K562 (cell line): ENCODE data around the gene PLEKHM3. TPM values are rescaled to one million over a fixed set of nuclear protein-coding genes. Genes with fewer than 3 reads are reported as not detected.

Source experiments
- EWSR1 ChIP-seq: fragments of 450-650 bp; IDR thresholded peaks from 2 replicates; pipeline ENCODE4 v1.6.1; 2018; ENCODE audit warnings: borderline replicate concordance, mild to moderate bottlenecking, low read depth, moderate library complexity; ENCODE audit not compliant: partially characterized antibody
- HNRNPK ChIP-seq: fragments of 200-400 bp; formaldehyde crosslinking; IDR thresholded peaks from one replicate; pipeline ENCODE4 v1.6.1; 2018; ENCODE audit warnings: mild to moderate bottlenecking, low read depth, low read length; ENCODE audit not compliant: poor library complexity, severe bottlenecking
- HOMEZ ChIP-seq: fragments of 250-450 bp; sonication (Bioruptor Pico); IDR thresholded peaks from 2 replicates; pipeline ENCODE4 v1.4.0; 2020; ENCODE audit warnings: mild to moderate bottlenecking, moderate library complexity
- KAT8 ChIP-seq: fragments of 450-650 bp; IDR thresholded peaks from 2 replicates; pipeline ENCODE4 v1.6.1; 2016; ENCODE audit warnings: low read depth, mild to moderate bottlenecking
- KHSRP ChIP-seq: fragments of 450-650 bp; IDR thresholded peaks from 2 replicates; pipeline ENCODE4 v1.6.1; 2017
- MYC ChIP-seq, 2 experiments: fragments of 250-450 bp in 1 of 2; sonication (Bioruptor Pico) in 1 of 2; IDR thresholded peaks; 2 replicates each; pipeline versions ENCODE4 v1.5.1 to v1.6.1; 2012 to 2021; ENCODE audit warnings: low read depth in 2 of 2, borderline replicate concordance in 1 of 2, improper control_type of control experiment in 1 of 2, low read length in 1 of 2, mild to moderate bottlenecking in 1 of 2, moderate library complexity in 1 of 2
- NFATC3 ChIP-seq: fragments of 450-650 bp; IDR thresholded peaks from 2 replicates; pipeline ENCODE4 v1.6.1; 2017; ENCODE audit warnings: mild to moderate bottlenecking
- PRDM10 ChIP-seq: fragments of 450-650 bp; IDR thresholded peaks from 2 replicates; pipeline ENCODE4 v1.6.1; 2018; ENCODE audit not compliant: partially characterized antibody
- SIN3B ChIP-seq: fragments of 450-650 bp; IDR thresholded peaks from 2 replicates; pipeline ENCODE4 v1.6.1; 2017; ENCODE audit warnings: low read depth, mild to moderate bottlenecking, moderate library complexity
- STAT5B ChIP-seq: fragments of 250-450 bp; sonication (Bioruptor Pico); IDR thresholded peaks from 2 replicates; pipeline ENCODE4 v1.8.0; 2021; ENCODE audit warnings: mild to moderate bottlenecking, inconsistent platforms
- TBP ChIP-seq: optimal IDR thresholded peaks from 2 replicates; pipeline ENCODE3; 2011; ENCODE audit warnings: low read depth, low read length, improper control_type of control experiment
- ZBTB43 ChIP-seq: sonication (generic); formaldehyde crosslinking; IDR thresholded peaks from 2 replicates; pipeline ENCODE4 v1.8.0; 2023; ENCODE audit warnings: mild to moderate bottlenecking, missing genetic modification reagents
- ZNF316 ChIP-seq: fragments of 450-650 bp; IDR thresholded peaks from 2 replicates; pipeline ENCODE4 v1.6.1; 2016
- ZNF717 ChIP-seq: fragments of 250-450 bp; sonication (Bioruptor Pico); IDR thresholded peaks from 2 replicates; pipeline ENCODE4 v1.5.0; 2021
- polyA plus RNA-seq, 8 experiments: library from polyadenylated mRNA; depleted of rRNA in 4 of 8; stranded (reverse) in 5 of 8; unstranded in 3 of 8; fragments of >200 nt; fragmentation: Nextera tagmentation in 2 of 8; fragmentation: Illumina TruSeq in 1 of 8; extraction: Ambion mirVana in 2 of 8; extraction: Trizol in 1 of 8; gene quantifications; 2 replicates each; pipeline versions ENCODE4 v1.2.1 to v1.2.3, GENCODE V29; 2011 to 2014; ENCODE audit warnings: inconsistent platforms in 1 of 8, missing spikeins in 1 of 8
- total RNA-seq, 7 experiments: library from RNA; depleted of rRNA in 6 of 7; stranded (reverse); fragments of >200 nt in 6 of 7; fragmentation: Illumina TruSeq in 2 of 7; extraction: Trizol in 2 of 7; gene quantifications; 2 replicates each; pipeline versions ENCODE4 v1.2.1 to v1.2.3, GENCODE V29; 2011 to 2021; ENCODE audit warnings: low replicate concordance in 1 of 7
- TF ChIP-seq, protein P1 (sequence below): sonication (generic); formaldehyde crosslinking; IDR thresholded peaks from 2 replicates; pipeline ENCODE4 v1.8.0; 2022; ENCODE audit warnings: missing genetic modification reagents, mild to moderate bottlenecking, borderline replicate concordance
- TF ChIP-seq, protein P2 (sequence below): fragments of 150-350 bp; IDR thresholded peaks from 2 replicates; pipeline ENCODE4 v1.6.1; 2014; ENCODE audit warnings: low read depth, mild to moderate bottlenecking, low read length, borderline replicate concordance

Gene PLEKHM3
- total and polyA plus RNA-seq, 9 of the 15 experiments (the other 6 are each of a cell fraction or from before 2014, with no cell fraction given) = 0.24 to 1.6 (median 1.0) TPM

DNA sequence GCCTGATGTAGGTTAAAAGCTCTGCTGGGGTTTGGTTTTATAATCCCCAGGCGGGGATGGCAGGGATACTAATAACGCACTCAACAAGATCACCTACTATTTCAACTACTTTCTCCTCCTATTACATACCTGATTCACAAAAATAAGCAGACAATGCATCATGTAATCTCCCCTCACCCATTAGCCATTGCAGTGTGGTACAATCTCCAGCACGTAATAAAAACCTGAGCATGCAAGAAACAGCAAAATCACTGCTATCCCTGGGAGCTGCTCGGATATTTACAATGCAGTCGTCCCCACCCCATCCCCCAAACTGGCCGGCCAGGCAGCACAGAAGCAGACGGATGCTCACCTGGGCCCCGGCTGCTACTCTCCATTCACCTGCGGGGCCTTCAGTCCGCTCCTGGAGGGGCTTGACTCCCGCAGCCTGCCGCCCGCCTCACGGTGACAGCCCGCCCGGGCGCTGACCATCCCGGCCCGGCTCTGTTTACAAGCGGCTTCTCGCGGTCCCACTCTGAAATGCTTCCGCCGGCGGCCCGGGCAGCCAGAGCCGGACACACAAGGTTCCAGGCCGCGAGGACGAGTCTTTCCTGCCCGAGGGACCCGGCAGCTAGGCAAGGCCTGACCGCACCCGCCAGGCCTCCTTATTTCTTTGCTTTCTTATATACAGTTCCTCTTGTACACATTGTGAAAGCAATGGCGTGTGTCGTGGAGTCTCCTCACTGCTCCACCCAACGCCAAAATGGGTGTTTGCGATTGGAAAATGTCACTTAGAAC, at the start of gene PLEKHM3 (continued):
- TF ChIP-seq, protein P1, sequence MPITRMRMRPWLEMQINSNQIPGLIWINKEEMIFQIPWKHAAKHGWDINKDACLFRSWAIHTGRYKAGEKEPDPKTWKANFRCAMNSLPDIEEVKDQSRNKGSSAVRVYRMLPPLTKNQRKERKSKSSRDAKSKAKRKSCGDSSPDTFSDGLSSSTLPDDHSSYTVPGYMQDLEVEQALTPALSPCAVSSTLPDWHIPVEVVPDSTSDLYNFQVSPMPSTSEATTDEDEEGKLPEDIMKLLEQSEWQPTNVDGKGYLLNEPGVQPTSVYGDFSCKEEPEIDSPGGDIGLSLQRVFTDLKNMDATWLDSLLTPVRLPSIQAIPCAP (CRISPR knock-in tag) = no peak
- TF ChIP-seq STAT5B (CRISPR knock-in tag) (no peak), HNRNPK (no peak), EWSR1 (no peak), ZNF316 (peak; percentile 42; the same call in 1 of the 2 replicates), ZBTB43 (CRISPR knock-in tag) (no peak), KHSRP (no peak), NFATC3 (no peak), ZNF717 (CRISPR knock-in tag) (no peak), MYC (IDR thresholded peaks at IDR 0.05; ENCODE audit: low read depth, low read length) (peak; percentile 50; the same call in 1 of the 2 replicates), MYC (CRISPR knock-in tag; IDR thresholded peaks at IDR 0.05; ENCODE audit: borderline replicate concordance, low read depth) (no peak), KAT8 (no peak), SIN3B (peak; percentile 87), PRDM10 (peak; percentile 70), HOMEZ (no peak), TBP (peak; percentile 86)
- TF ChIP-seq, protein P2, sequence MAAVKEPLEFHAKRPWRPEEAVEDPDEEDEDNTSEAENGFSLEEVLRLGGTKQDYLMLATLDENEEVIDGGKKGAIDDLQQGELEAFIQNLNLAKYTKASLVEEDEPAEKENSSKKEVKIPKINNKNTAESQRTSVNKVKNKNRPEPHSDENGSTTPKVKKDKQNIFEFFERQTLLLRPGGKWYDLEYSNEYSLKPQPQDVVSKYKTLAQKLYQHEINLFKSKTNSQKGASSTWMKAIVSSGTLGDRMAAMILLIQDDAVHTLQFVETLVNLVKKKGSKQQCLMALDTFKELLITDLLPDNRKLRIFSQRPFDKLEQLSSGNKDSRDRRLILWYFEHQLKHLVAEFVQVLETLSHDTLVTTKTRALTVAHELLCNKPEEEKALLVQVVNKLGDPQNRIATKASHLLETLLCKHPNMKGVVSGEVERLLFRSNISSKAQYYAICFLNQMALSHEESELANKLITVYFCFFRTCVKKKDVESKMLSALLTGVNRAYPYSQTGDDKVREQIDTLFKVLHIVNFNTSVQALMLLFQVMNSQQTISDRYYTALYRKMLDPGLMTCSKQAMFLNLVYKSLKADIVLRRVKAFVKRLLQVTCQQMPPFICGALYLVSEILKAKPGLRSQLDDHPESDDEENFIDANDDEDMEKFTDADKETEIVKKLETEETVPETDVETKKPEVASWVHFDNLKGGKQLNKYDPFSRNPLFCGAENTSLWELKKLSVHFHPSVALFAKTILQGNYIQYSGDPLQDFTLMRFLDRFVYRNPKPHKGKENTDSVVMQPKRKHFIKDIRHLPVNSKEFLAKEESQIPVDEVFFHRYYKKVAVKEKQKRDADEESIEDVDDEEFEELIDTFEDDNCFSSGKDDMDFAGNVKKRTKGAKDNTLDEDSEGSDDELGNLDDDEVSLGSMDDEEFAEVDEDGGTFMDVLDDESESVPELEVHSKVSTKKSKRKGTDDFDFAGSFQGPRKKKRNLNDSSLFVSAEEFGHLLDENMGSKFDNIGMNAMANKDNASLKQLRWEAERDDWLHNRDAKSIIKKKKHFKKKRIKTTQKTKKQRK = no peak
